Loucy (cell line): ENCODE measurements around the gene UGT2B7.
"Not testable (repeated sequence)": the region's sequence is repeated elsewhere in the genome, so short reads cannot be mapped to it uniquely, and the experiment has no call there.

Source experiments
- H2AFZ ChIP-seq: fragments of 200-600 bp; sonication (generic); 2 replicates; pipeline ENCODE4 v1.6.0; 2016; ENCODE audit warnings: antibody characterized with exemption, mild to moderate bottlenecking, low read length, moderate library complexity
- H3F3A ChIP-seq: fragments of 200-600 bp; 2 replicates; pipeline ENCODE4 v1.6.0; 2016; ENCODE audit warnings: antibody characterized with exemption, low read depth, mild to moderate bottlenecking
- H3K27me3 ChIP-seq: fragments of 200-600 bp; sonication (generic); 2 replicates; pipeline ENCODE4 v1.6.1; 2014; ENCODE audit warnings: low read length, mild to moderate bottlenecking; ENCODE audit not compliant: insufficient read depth, poor library complexity, severe bottlenecking
- H3K36me3 ChIP-seq: fragments of 200-600 bp; sonication (generic); 2 replicates; pipeline ENCODE4 v1.6.1; 2016; ENCODE audit warnings: low read length; ENCODE audit not compliant: insufficient read depth
- H3K4me1 ChIP-seq: fragments of 200-600 bp; sonication (generic); 2 replicates; pipeline ENCODE4 v1.5.1; 2014; ENCODE audit warnings: low read length, mild to moderate bottlenecking; ENCODE audit not compliant: insufficient read depth, poor library complexity, severe bottlenecking
- H3K4me2 ChIP-seq: fragments of 200-600 bp; sonication (generic); 2 replicates; pipeline ENCODE4 v1.6.0; 2014; ENCODE audit warnings: antibody characterized with exemption, low read length, low read depth, mild to moderate bottlenecking; ENCODE audit not compliant: poor library complexity, severe bottlenecking
- H3K4me3 ChIP-seq: fragments of 200-600 bp; sonication (generic); 2 replicates; pipeline ENCODE4 v1.5.1; 2014; ENCODE audit warnings: low read length, mild to moderate bottlenecking, mixed read lengths; ENCODE audit not compliant: poor library complexity, severe bottlenecking
- H3K79me2 ChIP-seq: fragments of 200-600 bp; sonication (generic); 2 replicates; pipeline ENCODE4 v1.6.1; 2014; ENCODE audit warnings: low read length; ENCODE audit not compliant: insufficient read depth
- H3K9ac ChIP-seq: fragments of 200-600 bp; sonication (generic); 2 replicates; pipeline ENCODE4 v1.6.0; 2014; ENCODE audit warnings: mild to moderate bottlenecking, low read depth, low read length, moderate library complexity; ENCODE audit not compliant: poor library complexity, severe bottlenecking
- H3K9me2 ChIP-seq: fragments of 200-600 bp; sonication (generic); replicated peaks from 2 replicates; pipeline ENCODE4 v1.6.1; 2016; ENCODE audit warnings: low read depth, low read length, mixed read lengths
- H3K9me3 ChIP-seq: fragments of 200-600 bp; sonication (generic); 2 replicates; pipeline ENCODE4 v1.6.1; 2014; ENCODE audit warnings: mild to moderate bottlenecking, antibody characterized with exemption, low read length, low read depth; ENCODE audit not compliant: insufficient read depth
- H4K20me1 ChIP-seq: fragments of 200-600 bp; sonication (generic); 2 replicates; pipeline ENCODE4 v1.6.0; 2014; ENCODE audit warnings: antibody characterized with exemption, low read length, mild to moderate bottlenecking; ENCODE audit not compliant: insufficient read depth, poor library complexity, severe bottlenecking
- EZH2phosphoT487 ChIP-seq: fragments of 200-600 bp; IDR thresholded peaks from 2 replicates; pipeline ENCODE4 v1.6.1; 2018; ENCODE audit warnings: antibody characterized with exemption, mild to moderate bottlenecking, moderate library complexity, borderline replicate concordance
- TF ChIP-seq, protein P1 (sequence below): fragments of 200-600 bp; sonication (generic); conservative IDR thresholded peaks from 2 replicates; pipeline ENCODE4 v1.5.1; 2014; ENCODE audit warnings: mild to moderate bottlenecking, antibody characterized with exemption, low read length

UGT2B7 gene

DNA sequence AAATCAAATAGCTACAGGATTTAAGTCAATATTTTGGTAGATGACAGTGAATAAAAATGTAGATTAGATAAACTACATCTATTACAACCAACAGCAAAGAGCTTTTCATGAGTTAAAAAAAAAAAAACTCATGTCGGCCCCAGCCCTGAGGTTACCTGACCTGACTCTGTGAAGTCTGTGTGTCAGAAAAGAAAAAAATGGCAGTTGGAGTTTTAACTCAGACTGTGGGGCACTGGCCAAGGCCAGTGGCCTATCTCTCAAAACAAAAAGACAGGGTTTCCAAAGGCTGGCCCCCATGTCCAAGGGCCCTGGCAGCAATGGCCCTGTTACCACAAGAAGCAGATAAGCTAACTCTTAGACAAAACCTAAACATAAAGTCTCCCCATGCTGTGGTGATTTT, 42.2 kb upstream of the UGT2B7 start:
- not testable (repeated sequence) for H3K9me2 ChIP-seq, H3K36me3 ChIP-seq, H3K4me1 ChIP-seq, H3K4me2 ChIP-seq, H3K9ac ChIP-seq, H3F3A ChIP-seq, H3K4me3 ChIP-seq, H3K9me3 ChIP-seq, H4K20me1 ChIP-seq, H3K79me2 ChIP-seq, H2AFZ ChIP-seq, H3K27me3 ChIP-seq

DNA sequence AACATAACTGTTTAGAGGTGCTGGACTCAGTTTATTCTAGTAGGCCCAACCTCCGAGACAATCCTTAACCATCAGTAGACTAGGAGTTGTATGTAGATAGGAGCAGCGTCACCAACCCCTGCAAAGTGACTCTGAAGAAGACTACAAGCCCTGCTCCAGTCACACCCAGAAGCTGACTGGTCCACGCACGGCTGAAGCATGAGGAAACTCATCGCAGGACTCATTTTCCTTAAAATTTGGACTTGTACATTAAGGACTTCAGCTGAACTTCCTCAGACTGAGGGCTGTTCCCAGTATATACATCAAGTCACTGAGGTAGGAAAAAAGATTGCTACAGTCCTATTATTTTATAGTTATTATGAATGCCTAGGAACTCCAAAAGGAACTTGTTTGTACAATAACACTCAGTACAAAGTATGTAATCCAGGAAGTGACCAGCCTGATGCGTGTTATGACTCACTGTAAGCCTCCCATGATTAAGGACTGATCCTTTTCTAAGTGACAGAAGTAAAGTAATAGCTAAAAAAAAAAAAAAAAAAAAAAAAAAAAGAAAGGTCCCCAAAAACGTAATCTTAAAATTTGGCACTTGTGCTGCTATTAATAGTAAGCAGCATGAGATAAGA, 41.6 kb upstream of the UGT2B7 start:
- H3K9me3 ChIP-seq, result no peaks in the 10 kb centered on the region
- TF ChIP-seq, protein P1, sequence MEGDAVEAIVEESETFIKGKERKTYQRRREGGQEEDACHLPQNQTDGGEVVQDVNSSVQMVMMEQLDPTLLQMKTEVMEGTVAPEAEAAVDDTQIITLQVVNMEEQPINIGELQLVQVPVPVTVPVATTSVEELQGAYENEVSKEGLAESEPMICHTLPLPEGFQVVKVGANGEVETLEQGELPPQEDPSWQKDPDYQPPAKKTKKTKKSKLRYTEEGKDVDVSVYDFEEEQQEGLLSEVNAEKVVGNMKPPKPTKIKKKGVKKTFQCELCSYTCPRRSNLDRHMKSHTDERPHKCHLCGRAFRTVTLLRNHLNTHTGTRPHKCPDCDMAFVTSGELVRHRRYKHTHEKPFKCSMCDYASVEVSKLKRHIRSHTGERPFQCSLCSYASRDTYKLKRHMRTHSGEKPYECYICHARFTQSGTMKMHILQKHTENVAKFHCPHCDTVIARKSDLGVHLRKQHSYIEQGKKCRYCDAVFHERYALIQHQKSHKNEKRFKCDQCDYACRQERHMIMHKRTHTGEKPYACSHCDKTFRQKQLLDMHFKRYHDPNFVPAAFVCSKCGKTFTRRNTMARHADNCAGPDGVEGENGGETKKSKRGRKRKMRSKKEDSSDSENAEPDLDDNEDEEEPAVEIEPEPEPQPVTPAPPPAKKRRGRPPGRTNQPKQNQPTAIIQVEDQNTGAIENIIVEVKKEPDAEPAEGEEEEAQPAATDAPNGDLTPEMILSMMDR, result no peak
- TF ChIP-seq EZH2phosphoT487, result no peak
- no peak overlapping the region for H3K4me2 ChIP-seq
- H3K9me2 ChIP-seq, result no peaks in the 10 kb centered on the region
- no peaks in the 10 kb centered on the region for H3K79me2 ChIP-seq
- H3K36me3 ChIP-seq, result no peaks in the 10 kb centered on the region
- H3K27me3 ChIP-seq, result no peaks in the 10 kb centered on the region
- no peak overlapping the region for H3K4me3 ChIP-seq
- H3K4me1 ChIP-seq, result no peaks in the 10 kb centered on the region
- no peak overlapping the region for H3K9ac ChIP-seq
- no peaks in the 10 kb centered on the region for H4K20me1 ChIP-seq
- H3F3A ChIP-seq, result no peaks in the 10 kb centered on the region
- no peak overlapping the region for H2AFZ ChIP-seq

DNA sequence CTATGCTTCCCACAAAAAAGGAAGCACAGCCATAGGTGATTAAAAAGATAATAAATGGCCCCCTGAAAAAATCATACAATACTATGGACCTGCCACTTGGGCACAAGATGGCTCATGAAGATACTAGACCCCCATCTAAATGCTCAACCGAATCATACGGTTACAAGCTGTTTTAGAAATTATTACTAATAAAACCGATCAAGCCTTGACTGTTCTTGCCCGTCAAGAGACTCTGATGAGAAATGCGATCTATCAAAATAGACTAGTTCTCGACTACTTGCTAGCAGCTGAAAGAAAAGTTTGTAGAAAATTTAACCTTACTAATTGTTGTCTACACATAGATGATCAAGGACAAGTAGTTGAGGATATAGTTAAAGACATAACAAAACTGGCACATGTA, 40.1 kb upstream of the UGT2B7 start:
- H3K4me3 ChIP-seq, result no peak overlapping the region
- no peak overlapping the region for H3K4me2 ChIP-seq
- H3K9ac ChIP-seq, result no peak overlapping the region
- H3K9me2 ChIP-seq, result no peaks in the 10 kb centered on the region
- no peaks in the 10 kb centered on the region for H3K4me1 ChIP-seq
- no peak for TF ChIP-seq EZH2phosphoT487
- TF ChIP-seq, protein P1, result no peak
- no peaks in the 10 kb centered on the region for H4K20me1 ChIP-seq
- no peaks in the 10 kb centered on the region for H3F3A ChIP-seq
- no peaks in the 10 kb centered on the region for H3K79me2 ChIP-seq
- H3K9me3 ChIP-seq, result no peaks in the 10 kb centered on the region
- H2AFZ ChIP-seq, result no peak overlapping the region
- no peaks in the 10 kb centered on the region for H3K36me3 ChIP-seq
- no peaks in the 10 kb centered on the region for H3K27me3 ChIP-seq

DNA sequence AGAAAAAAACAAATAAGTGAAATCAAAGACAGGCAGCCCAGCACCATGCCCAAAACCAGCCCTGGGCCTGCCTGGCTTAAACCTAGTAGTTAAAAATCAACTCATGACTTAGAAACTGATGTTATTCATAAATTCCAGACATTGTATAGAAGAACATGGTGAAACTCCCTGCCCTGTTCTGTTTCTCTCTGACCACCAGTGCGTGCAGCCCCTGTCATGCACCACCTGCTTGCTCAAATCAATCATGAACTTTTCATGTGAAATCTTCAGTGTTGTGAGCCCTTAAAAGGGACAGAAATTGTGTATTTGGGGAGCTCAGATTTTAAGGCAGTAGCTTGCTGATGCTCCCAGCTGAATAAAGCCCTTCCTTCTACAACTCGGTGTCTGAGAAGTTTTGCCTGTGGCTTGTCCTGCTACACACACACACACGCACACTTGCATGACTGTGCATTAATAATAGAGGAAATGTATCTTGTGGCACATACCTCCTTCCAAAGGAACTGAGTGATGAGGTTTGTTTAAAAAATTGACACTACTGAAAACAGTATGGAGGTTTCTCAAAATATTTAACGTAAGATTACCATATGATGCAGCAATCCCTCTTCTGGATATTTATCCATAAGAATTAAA, 39.2 kb upstream of the UGT2B7 start:
- TF ChIP-seq EZH2phosphoT487, result no peak
- TF ChIP-seq, protein P1, result no peak
- H3K9me3 ChIP-seq, result no peaks in the 10 kb centered on the region
- no peaks in the 10 kb centered on the region for H3K79me2 ChIP-seq
- no peak overlapping the region for H2AFZ ChIP-seq
- H3K4me2 ChIP-seq, result no peak overlapping the region
- H3F3A ChIP-seq, result no peaks in the 10 kb centered on the region
- H3K4me3 ChIP-seq, result no peak overlapping the region
- no peaks in the 10 kb centered on the region for H3K9me2 ChIP-seq
- no peaks in the 10 kb centered on the region for H3K27me3 ChIP-seq
- H4K20me1 ChIP-seq, result no peaks in the 10 kb centered on the region
- no peak overlapping the region for H3K9ac ChIP-seq
- H3K4me1 ChIP-seq, result no peaks in the 10 kb centered on the region
- no peaks in the 10 kb centered on the region for H3K36me3 ChIP-seq
